ENCODE data around the gene INTS11.
"Not testable (repeated sequence)": the region's sequence is repeated elsewhere in the genome, so short reads cannot be mapped to it uniquely, and the experiment has no call there.

- not testable (repeated sequence) for TF ChIP-seq ZNF384 (IDR thresholded peaks at IDR 0.05); FOXA1 (IDR thresholded peaks at IDR 0.05); LEF1 (IDR thresholded peaks at IDR 0.05; ENCODE audit: borderline replicate concordance); SUZ12 (IDR thresholded peaks at IDR 0.05); FOXM1 (IDR thresholded peaks at IDR 0.05; ENCODE audit: borderline replicate concordance); ARNT (IDR thresholded peaks at IDR 0.05); SP1 (IDR thresholded peaks at IDR 0.05); BHLHE40 (IDR thresholded peaks at IDR 0.05; ENCODE audit: borderline replicate concordance); CTBP1 (IDR thresholded peaks at IDR 0.05; ENCODE audit: borderline replicate concordance); NFRKB (IDR thresholded peaks at IDR 0.05); ELF4 (IDR thresholded peaks at IDR 0.05); FOXK2 (IDR thresholded peaks at IDR 0.05)
These were observed 45.6 kb upstream of the INTS11 start for GRCh38 chr1:1370094-1370493.

Measured in HEK293T (cell line).